ENCODE data around the gene ERCC3.
A peak's percentile ranks its signal among the peaks of the same experiment; 100 is the strongest.
"Not testable (repeated sequence)": the region's sequence is repeated elsewhere in the genome, so short reads cannot be mapped to it uniquely, and the experiment has no call there.

The ERCC3 gene

DNA sequence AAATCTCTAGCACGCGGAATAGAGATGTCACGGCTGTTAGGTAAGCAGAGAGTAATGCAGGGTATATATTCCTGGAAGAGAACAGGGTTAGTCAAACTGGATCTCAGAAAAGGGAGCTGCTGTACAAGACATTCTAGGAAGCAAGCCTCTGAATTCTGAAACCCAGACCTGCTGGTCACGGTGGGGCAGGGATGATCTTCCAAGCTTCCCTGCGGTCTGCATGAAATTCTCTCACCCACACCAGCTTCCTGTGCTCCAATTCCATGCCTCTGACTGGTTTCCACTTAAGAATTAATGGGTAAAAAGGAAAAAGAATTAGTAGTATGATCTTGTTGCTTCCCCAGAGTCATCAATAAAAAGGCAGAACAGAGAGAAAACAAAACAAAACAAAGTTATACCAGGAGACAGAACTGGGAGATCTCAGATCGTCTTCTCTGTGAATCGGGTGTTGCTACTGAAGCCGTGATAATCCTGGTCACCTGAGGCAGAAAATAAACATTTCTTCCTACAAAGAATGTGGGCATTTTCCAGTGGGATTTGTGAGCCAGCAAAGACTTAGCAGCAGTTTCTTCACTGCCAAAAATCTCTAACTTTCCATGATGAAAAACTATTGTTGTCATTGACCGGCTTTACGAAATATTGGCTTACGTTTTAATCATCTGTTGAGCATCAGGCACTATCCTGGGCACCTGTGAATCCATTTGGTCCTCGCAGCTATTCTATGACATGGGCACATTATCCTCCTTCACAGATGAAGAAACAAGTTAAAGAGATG, 68.6 kb downstream of the ERCC3 start:
- H3K36me3 ChIP-seq (ENCODE audit: low read depth) = no peaks in the 10 kb centered on the region
- no peak overlapping the region for H3K27ac ChIP-seq (ENCODE audit: poor library complexity, severe bottlenecking)
- TF ChIP-seq, protein P1, sequence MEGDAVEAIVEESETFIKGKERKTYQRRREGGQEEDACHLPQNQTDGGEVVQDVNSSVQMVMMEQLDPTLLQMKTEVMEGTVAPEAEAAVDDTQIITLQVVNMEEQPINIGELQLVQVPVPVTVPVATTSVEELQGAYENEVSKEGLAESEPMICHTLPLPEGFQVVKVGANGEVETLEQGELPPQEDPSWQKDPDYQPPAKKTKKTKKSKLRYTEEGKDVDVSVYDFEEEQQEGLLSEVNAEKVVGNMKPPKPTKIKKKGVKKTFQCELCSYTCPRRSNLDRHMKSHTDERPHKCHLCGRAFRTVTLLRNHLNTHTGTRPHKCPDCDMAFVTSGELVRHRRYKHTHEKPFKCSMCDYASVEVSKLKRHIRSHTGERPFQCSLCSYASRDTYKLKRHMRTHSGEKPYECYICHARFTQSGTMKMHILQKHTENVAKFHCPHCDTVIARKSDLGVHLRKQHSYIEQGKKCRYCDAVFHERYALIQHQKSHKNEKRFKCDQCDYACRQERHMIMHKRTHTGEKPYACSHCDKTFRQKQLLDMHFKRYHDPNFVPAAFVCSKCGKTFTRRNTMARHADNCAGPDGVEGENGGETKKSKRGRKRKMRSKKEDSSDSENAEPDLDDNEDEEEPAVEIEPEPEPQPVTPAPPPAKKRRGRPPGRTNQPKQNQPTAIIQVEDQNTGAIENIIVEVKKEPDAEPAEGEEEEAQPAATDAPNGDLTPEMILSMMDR (IDR thresholded peaks at IDR 0.05; ENCODE audit: poor library complexity, severe bottlenecking) = no peak
- DNase-seq (ENCODE audit: low spot score) (no peak), ATAC-seq (ENCODE audit: low read depth) (no peak)
- no peaks in the 10 kb centered on the region for H3K27me3 ChIP-seq (ENCODE audit: insufficient read depth, poor library complexity, severe bottlenecking)
- H3K4me1 ChIP-seq (ENCODE audit: insufficient read depth, poor library complexity, severe bottlenecking) = peaks cover 3% of the 10 kb centered on the region
- no peaks in the 10 kb centered on the region for H3K9me3 ChIP-seq (ENCODE audit: severe bottlenecking)
- H3K4me3 ChIP-seq (ENCODE audit: severe bottlenecking) = no peak overlapping the region

DNA sequence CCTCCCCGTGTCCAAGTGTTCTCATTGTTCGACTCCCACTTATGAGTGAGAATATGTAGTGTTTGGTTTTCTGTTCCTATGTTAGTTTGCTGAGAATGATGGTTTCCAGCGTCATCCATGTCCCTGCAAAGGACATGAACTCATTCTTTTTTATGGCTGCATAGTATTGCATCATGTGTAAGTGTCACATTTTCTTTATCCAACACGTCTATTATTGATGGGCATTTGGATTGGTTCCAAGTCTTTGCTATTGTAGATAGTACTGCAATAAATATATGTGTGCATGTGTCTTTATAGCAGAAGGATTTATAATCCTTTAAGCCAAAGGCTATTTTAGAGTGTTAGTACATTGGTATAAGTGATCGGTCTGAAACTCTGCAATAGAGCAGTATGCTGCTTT, 69.8 kb downstream of the ERCC3 start:
- H3K9me3 ChIP-seq (ENCODE audit: severe bottlenecking); H3K4me1 ChIP-seq (ENCODE audit: insufficient read depth, poor library complexity, severe bottlenecking); H3K27ac ChIP-seq (ENCODE audit: poor library complexity, severe bottlenecking); H3K27me3 ChIP-seq (ENCODE audit: insufficient read depth, poor library complexity, severe bottlenecking); DNase-seq (ENCODE audit: low spot score); H3K4me3 ChIP-seq (ENCODE audit: severe bottlenecking); ATAC-seq (ENCODE audit: low read depth); H3K36me3 ChIP-seq (ENCODE audit: low read depth): not testable (repeated sequence)

DNA sequence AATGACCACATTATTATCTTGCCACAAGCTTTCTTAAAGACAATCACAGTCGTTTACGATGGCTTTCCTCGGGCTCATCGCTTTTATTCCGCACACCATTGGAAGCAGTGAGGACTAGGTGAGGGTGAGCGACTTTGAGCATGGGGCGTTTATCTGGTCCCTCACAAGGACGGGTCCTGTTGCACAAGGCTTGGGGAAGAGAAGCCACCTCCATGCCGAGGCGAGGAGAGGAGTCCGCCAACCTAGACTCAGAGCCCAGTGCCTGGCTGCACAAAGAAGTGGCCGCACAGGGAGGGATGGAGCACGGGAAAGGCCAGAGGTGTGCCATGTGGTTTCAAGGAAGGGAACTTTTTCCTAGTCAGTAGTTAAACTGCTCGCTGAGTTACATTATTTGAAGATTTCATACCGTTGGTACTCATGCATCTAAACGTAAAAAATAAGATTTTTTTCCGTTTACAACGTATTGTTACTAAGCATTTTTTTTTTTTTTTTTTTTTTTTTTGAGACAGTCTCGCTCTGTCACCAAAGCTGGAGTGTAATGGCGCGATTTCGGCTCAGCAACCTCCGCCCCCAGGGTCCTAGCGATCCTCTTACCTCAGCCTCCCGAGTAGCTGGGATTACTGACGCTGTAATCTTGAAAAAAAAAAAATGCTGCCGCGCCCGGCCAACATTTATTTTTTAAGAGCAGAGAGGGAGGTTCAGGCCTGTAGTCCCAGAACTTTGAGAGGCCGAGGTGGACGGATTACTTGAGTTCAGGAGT, 73.0 kb downstream of the ERCC3 start:
- H3K27ac ChIP-seq (ENCODE audit: poor library complexity, severe bottlenecking) = peak overlapping the region; percentile 89
- no peaks in the 10 kb centered on the region for H3K27me3 ChIP-seq (ENCODE audit: insufficient read depth, poor library complexity, severe bottlenecking)
- no peak for DNase-seq (ENCODE audit: low spot score)
- H3K4me1 ChIP-seq (ENCODE audit: insufficient read depth, poor library complexity, severe bottlenecking) = peaks cover 11% of the 10 kb centered on the region
- H3K9me3 ChIP-seq (ENCODE audit: severe bottlenecking) = peaks cover 5% of the 10 kb centered on the region
- H3K4me3 ChIP-seq (ENCODE audit: severe bottlenecking) = peak overlapping the region; percentile 51
- TF ChIP-seq, protein P1 (IDR thresholded peaks at IDR 0.05; ENCODE audit: poor library complexity, severe bottlenecking) = no peak
- H3K36me3 ChIP-seq (ENCODE audit: low read depth) = no peaks in the 10 kb centered on the region
- no peak for ATAC-seq (ENCODE audit: low read depth)

DNA sequence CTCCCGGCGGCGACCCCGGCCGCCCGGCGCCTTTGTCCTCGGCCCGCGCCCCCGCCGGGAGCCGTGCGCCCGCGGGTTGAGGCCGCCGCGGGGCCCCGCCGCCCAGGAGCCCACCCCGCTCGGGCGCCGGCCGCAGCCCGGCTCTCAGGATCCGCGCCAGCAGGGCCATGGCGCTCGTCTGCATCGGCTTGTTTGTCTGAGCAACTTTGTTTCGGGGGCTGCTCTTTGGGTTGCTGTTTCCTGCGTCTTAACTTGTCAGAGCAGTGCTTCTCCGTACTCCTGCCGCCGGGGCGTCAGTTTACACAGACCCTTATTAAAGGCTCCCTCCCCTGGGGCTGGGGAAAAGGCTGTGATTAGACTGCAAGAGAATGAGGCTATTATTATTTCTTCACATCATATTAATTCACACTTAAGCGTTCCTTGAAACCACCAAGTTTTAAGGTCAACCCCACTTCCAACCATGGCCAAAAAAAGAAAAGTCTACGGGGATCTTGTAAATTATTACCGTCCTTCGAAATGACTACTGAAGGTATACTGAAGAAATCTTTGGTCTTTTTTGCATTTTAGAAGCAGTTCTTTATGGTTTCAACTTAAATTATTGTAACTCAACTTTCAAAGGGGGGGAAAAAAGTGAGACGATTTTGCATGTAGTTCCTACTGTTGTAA, 73.7 kb downstream of the ERCC3 start, which contains the start of gene CYP27C1:
TSS of gene CYP27C1 (minus strand) at position 198 of the 666 bp plus-strand sequence. CDS start at position 169, 29 bp downstream.
- no peak for DNase-seq (ENCODE audit: low spot score)
- Histone ChIP-seq H3K27me3 (ENCODE audit: insufficient read depth, poor library complexity, severe bottlenecking) (no peaks in the 10 kb centered on the region), H3K27ac (ENCODE audit: poor library complexity, severe bottlenecking) (peak within 1 kb of the TSS; percentile 89)

More for the DNA sequence above, 73.7 kb downstream of the ERCC3 start, which contains the start of gene CYP27C1:
- TF ChIP-seq, protein P1 (IDR thresholded peaks at IDR 0.05; ENCODE audit: poor library complexity, severe bottlenecking) = no peak
- peaks cover 11% of the 10 kb centered on the region for H3K4me1 ChIP-seq (ENCODE audit: insufficient read depth, poor library complexity, severe bottlenecking)
- ATAC-seq (ENCODE audit: low read depth) = peak; percentile 9; the same call in 2 of the 3 replicates
- no peaks in the 10 kb centered on the region for H3K36me3 ChIP-seq (ENCODE audit: low read depth)
- H3K9me3 ChIP-seq (ENCODE audit: severe bottlenecking) = peaks cover 5% of the 10 kb centered on the region
- H3K4me3 ChIP-seq (ENCODE audit: severe bottlenecking) = peak within 1 kb of the TSS; percentile 51

Measured in RWPE2 (cell line).